MG63 (cell line): Measurements from ENCODE around the gene UBE2F. TPM values are rescaled to one million over a fixed set of nuclear protein-coding genes. Genes with fewer than 3 reads are reported as not detected.
A peak's percentile ranks its signal among the peaks of the same experiment; 100 is the strongest.

ENCODE experiments used
- DNase-seq: peaks from one replicate; pipeline ENCODE4 v3.0.0-alpha.2; 2020
- H3K27me3 ChIP-seq: fragments of 250-450 bp; sonication (Bioruptor Pico); 2 replicates; pipeline ENCODE4 v1.5.1; 2020; ENCODE audit warnings: mild to moderate bottlenecking, moderate library complexity
- H3K36me3 ChIP-seq: fragments of 250-450 bp; sonication (Bioruptor Pico); 2 replicates; pipeline ENCODE4 v1.5.1; 2020; ENCODE audit warnings: mild to moderate bottlenecking, moderate library complexity
- H3K4me3 ChIP-seq: fragments of 250-450 bp; sonication (Bioruptor Pico); 2 replicates; pipeline ENCODE4 v1.5.1; 2020; ENCODE audit warnings: mild to moderate bottlenecking, moderate library complexity
- H3K9me3 ChIP-seq: fragments of 250-450 bp; sonication (Bioruptor Pico); 2 replicates; pipeline ENCODE4 v1.5.1; 2020; ENCODE audit warnings: mild to moderate bottlenecking, moderate library complexity
- total RNA-seq: library from RNA; depleted of rRNA; stranded (reverse); fragments of >200 nt; shearing (Covaris generic); gene quantifications from 2 replicates; pipeline ENCODE4 v1.2.3, GENCODE V29; 2014; ENCODE audit warnings: low replicate concordance; rRNA removed

The UBE2F gene, protein sequence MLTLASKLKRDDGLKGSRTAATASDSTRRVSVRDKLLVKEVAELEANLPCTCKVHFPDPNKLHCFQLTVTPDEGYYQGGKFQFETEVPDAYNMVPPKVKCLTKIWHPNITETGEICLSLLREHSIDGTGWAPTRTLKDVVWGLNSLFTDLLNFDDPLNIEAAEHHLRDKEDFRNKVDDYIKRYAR
- total RNA-seq, result 121 and 138 TPM in 2 replicates

DNA sequence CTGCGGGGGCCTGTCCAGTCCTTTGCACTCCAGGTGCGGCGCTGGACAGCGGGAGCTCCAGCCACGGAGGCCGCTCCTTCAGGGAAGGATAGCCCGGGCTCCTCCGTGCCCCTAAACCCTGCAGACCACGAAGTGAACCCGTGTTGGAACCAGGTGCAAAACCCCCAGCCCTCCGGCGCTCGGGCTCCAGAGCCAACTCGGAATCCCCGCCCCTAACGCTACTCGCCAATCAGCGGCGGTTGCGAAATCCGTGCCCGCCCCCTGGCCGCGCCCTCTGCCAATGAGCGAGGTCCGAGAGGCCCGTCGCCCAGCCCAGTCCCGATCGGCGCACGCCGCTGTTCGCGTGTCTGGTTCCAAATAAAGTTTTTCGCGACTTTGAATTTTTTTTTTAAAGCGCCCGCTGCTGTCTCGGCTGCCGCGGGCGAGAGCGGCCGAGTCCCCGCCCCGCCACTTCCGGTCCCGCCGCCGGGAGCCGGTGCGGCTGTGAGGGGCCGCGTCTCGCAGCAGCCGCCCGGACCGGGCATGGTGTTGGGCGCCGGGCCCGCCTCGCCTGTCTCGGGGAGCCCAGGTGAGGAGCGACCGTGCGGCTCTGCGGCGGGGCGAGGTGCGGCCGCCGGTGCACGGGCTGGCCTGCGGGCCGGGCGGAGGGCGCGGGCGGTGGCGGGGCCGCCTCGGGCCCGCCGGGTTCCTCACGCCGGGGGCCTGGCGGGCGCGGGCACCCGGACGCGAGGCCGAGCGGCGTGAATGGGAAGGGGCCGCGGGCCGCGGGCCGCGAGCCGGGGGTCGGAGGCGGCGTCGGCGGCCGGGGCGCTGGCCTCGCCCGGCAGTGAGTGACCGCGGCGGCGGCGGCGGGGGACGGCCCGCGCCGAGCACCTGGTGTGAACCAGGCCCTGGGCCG lies at the start of gene UBE2F:
Gene UBE2F (plus strand): TSS at position 450 of the 898 bp plus-strand sequence. CDS start 6,094 bp downstream, outside the sequence.
- DNase-seq, result peak; percentile 95
- Histone ChIP-seq H3K36me3 (peaks cover 5% of the 10 kb centered on the region), H3K9me3 (peaks cover 20% of the 10 kb centered on the region), H3K4me3 (peak within 1 kb of the TSS; percentile 79), H3K27me3 (no peaks in the 10 kb centered on the region)

DNA sequence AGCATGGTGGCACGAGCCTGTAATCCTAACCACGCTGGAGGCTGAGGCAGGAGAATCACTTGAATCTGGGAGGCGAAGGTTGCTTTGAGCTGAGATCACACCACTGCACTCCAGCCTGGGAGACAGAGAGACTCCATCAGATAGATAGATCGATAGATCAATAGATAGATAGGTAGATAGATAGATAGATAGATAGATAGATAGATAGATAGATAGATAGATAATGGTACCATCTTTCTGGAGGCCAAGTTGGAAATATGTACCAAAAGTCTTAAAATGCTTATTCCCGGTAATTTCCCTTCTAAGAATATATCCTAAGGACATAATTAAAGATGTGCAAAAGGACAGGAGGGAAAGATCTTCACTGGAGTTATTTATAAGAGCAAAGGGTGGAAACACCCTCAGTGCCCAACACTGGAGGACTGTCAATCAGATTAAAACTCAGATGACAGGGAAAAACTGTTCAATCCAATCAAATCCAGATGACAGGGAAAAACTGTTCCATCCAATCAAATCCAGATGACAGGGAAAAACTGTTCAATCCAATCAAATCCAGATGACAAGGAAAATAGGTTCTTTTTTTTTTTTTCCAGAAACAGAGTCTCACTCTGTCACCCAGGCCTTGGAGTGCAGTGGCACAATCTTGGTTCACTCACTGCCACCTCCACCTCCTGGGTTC lies 49.0 kb upstream of the UBE2F start:
- H3K9me3 ChIP-seq, result no peaks in the 10 kb centered on the region
- no peak overlapping the region for H3K4me3 ChIP-seq
- DNase-seq, result no peak
- H3K36me3 ChIP-seq, result peaks cover 8% of the 10 kb centered on the region; the same call in 1 of the 2 replicates
- H3K27me3 ChIP-seq, result no peaks in the 10 kb centered on the region

DNA sequence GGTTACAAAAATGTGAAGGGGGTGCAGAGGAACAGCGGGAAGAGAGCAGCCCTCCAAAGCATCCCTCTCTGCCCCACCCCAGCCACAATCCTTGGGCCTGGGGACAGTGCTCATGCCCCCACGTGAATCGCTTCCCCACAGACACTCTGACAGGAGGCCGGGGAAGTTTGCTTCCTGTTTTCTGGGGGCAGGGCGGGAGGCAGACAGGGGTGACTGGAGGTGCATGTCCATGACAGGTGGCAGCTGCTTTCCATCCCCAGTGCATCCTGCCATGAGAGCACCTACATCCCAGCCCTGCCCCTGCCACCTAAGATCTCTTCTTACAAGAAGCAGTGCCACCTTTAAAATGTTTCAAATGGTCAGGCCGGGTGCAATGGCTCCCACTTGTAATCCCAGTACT lies 47.2 kb upstream of the UBE2F start:
- Histone ChIP-seq H3K36me3 (peaks cover 8% of the 10 kb centered on the region; the same call in 1 of the 2 replicates), H3K27me3 (no peaks in the 10 kb centered on the region), H3K4me3 (no peak overlapping the region), H3K9me3 (no peaks in the 10 kb centered on the region)
- DNase-seq, result no peak

DNA sequence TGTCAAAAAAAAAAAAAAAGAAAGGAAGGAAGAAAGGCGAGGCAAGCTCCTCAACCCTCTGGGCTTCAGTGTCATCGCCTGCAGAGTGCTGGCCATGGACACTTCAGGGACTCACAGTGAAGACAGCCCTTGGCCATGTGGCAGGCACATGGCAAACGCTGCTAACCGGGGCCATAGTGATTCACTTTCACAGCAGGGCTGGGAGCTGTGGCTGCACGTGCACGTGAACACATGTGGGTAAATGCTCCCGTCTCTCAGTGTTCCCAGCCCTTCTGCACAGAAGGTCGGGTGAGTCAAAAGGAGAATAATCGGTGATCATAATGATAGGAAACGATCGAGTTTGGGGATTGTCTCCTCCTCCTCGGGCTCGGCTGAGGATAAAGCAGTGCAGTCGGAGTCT lies 46.1 kb upstream of the UBE2F start:
- Histone ChIP-seq H3K4me3 (no peak overlapping the region), H3K36me3 (peaks cover 7% of the 10 kb centered on the region; the same call in 1 of the 2 replicates), H3K27me3 (no peaks in the 10 kb centered on the region), H3K9me3 (no peaks in the 10 kb centered on the region)
- no peak for DNase-seq

- Histone ChIP-seq H3K27me3 (no peaks in the 10 kb centered on the region), H3K36me3 (0 out of 2 replicates have a peak, but pooled peaks cover 6% of the 10 kb centered on the region), H3K9me3 (no peaks in the 10 kb centered on the region; the same call in 1 of the 2 replicates), H3K4me3 (no peak overlapping the region)
- DNase-seq, result no peak
These were observed 44.8 kb upstream of the UBE2F start for GRCh38 chr2:237921967-237922492.

GRCh38 chr2:237922641-237923361 lies 44.0 kb upstream of the UBE2F start:
- peak; percentile 60 for DNase-seq
- Histone ChIP-seq H3K36me3 (0 out of 2 replicates have a peak, but pooled peaks cover 6% of the 10 kb centered on the region), H3K27me3 (no peaks in the 10 kb centered on the region), H3K4me3 (no peak overlapping the region; the same call in 1 of the 2 replicates), H3K9me3 (peaks cover 2% of the 10 kb centered on the region)

DNA sequence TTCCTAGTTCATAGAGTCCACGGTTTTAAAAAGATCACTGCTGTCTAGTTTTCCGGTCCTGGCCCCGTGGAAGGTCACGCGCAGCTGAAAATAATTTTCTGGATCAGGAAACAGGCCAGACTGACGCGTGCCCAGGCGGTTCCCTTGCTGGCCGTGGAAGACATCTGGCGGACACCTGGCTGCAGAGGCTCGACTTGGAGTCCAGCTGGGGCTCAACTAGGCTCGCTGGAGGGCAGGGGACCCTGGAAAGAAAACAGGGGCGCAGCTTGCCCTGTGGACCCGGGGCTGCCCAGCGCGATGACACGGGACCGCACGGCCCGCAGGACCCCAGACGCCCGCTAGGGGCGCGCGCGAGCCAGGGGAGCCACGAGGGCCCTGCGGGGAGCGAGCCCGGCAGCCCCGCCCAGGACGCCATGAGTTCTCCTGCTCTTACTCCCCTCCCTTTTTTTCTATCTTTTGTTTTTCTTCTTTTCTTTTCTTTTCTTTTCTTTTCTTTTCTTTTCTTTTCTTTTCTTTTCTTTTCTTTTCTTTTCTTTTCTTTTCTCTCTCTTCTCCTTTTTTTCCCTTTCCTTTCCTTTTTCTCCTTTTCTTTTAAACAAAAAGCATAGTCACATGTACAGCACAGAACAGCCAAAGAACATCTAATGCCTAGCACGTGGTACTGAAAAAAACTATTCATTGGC lies 43.2 kb upstream of the UBE2F start:
- Histone ChIP-seq H3K9me3 (peaks cover 10% of the 10 kb centered on the region), H3K27me3 (no peaks in the 10 kb centered on the region), H3K4me3 (peak overlapping the region; percentile 24), H3K36me3 (0 out of 2 replicates have a peak, but pooled peaks cover 6% of the 10 kb centered on the region)
- DNase-seq, result peak; percentile 76

- Histone ChIP-seq H3K27me3 (no peaks in the 10 kb centered on the region), H3K9me3 (peaks cover 13% of the 10 kb centered on the region), H3K36me3 (0 out of 2 replicates have a peak, but pooled peaks cover 6% of the 10 kb centered on the region), H3K4me3 (no peak overlapping the region)
- no peak for DNase-seq
These were observed 42.7 kb upstream of the UBE2F start for GRCh38 chr2:237924164-237924534.

DNA sequence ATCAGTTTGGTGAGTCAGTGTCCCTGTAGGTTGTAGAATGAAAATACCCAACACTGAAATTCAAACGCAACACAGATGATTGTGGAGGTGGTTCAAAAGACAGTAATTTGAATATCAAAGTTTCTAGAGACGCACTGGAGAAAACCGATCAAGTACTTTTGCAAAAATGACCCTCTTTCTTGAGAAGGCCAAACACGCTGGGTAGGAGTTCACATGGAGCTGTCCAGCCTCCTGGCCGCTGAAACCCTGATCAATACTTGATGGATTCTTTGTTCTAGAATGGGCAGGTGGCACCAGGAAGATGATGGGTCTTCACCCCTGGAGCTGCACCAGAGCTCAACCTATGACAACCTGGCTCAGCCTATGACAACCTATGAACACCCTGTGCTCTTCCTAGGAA lies 39.7 kb upstream of the UBE2F start:
- H3K9me3 ChIP-seq, result peaks cover 13% of the 10 kb centered on the region
- DNase-seq, result no peak
- H3K36me3 ChIP-seq, result no peaks in the 10 kb centered on the region
- H3K27me3 ChIP-seq, result no peaks in the 10 kb centered on the region
- no peak overlapping the region for H3K4me3 ChIP-seq

DNA sequence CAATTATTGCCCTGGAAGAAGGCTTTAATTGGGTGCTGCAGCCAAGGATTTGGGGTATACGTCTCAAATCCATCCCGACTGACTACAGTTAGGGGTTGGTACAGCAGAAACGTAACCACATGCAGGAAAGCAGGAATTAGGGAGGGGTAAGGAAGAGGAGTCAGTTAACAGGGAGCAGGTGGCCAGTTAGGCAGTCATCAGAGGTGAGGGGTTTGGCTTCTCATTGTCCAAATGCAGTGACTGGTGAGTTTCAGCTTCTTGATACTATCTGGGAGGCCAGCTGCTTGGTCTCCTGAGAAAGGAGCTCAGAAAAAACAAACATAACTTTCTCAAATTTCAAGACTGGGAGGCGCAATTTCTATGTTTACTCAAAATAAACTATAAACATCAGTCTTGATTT lies 38.8 kb upstream of the UBE2F start:
- no peak for DNase-seq
- no peak overlapping the region for H3K4me3 ChIP-seq
- peaks cover 13% of the 10 kb centered on the region for H3K9me3 ChIP-seq
- H3K27me3 ChIP-seq, result no peaks in the 10 kb centered on the region
- H3K36me3 ChIP-seq, result no peaks in the 10 kb centered on the region

- Histone ChIP-seq H3K4me3 (no peak overlapping the region), H3K36me3 (no peaks in the 10 kb centered on the region), H3K9me3 (peaks cover 13% of the 10 kb centered on the region), H3K27me3 (no peaks in the 10 kb centered on the region)
- DNase-seq, result no peak
These were observed 36.8 kb upstream of the UBE2F start for GRCh38 chr2:237929979-237930378.

DNA sequence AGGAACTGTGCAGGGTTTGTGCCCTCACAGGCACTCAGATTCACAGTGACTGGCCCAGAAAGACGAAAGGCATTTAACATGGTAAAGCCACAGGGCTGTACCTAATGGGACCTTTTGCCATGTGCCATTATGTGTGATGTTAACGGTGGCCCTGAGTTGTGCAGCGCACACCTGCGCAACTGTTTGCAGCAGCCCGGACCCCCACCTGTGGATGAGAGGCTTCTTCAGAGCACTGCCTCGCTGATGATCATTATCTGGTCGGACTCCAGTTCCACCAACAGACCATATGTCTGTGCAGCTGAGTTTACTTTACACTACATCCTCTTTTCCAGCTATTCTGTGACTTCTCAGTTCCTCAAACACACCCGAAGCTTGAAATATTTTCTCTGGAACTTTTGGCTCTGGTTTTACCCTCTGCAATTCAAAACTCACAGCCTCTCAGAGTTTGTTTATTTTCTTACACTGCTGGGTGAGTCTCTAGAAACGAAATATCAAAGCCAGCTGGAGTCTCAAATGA lies 35.6 kb upstream of the UBE2F start:
- Histone ChIP-seq H3K4me3 (no peak overlapping the region), H3K36me3 (no peaks in the 10 kb centered on the region), H3K27me3 (no peaks in the 10 kb centered on the region), H3K9me3 (peaks cover 13% of the 10 kb centered on the region)
- DNase-seq, result peak; percentile 15

DNA sequence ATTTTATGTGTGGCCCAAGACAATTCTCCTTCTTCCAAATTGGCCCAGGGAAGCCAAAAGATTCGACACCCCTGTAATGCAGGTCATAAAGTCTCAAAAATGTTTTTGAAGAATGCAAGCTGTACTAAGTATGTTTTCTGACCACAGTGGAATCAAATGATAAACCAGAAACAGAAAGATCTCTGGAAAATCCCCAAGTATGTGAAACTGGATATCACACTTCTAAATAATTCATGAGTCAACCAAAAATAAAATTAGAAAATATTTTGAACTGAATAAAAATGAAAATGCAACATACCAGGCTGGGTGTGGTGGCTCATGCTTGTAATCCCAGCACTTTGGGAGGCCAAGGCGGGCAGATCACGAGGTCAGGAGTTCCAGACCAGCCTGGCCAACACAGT lies 34.1 kb upstream of the UBE2F start:
- DNase-seq, result peak; percentile 62
- no peak overlapping the region for H3K4me3 ChIP-seq
- H3K9me3 ChIP-seq, result peaks cover 12% of the 10 kb centered on the region
- no peaks in the 10 kb centered on the region for H3K36me3 ChIP-seq
- no peaks in the 10 kb centered on the region for H3K27me3 ChIP-seq

- no peaks in the 10 kb centered on the region for H3K36me3 ChIP-seq
- DNase-seq, result no peak
- no peaks in the 10 kb centered on the region for H3K27me3 ChIP-seq
- H3K4me3 ChIP-seq, result no peak overlapping the region
- H3K9me3 ChIP-seq, result no peaks in the 10 kb centered on the region; the same call in 1 of the 2 replicates
These were observed 32.6 kb upstream of the UBE2F start for GRCh38 chr2:237934186-237934585.

- no peaks in the 10 kb centered on the region for H3K36me3 ChIP-seq
- DNase-seq, result peak; percentile 16
- H3K27me3 ChIP-seq, result no peaks in the 10 kb centered on the region
- H3K9me3 ChIP-seq, result no peaks in the 10 kb centered on the region
- no peak overlapping the region for H3K4me3 ChIP-seq
These were observed 30.9 kb upstream of the UBE2F start for GRCh38 chr2:237935740-237936452.
